Mesendoderm (in vitro differentiated cells): ENCODE results near the gene PAK5.
A peak's percentile ranks its signal among the peaks of the same experiment; 100 is the strongest.

Experiments
- DNase-seq: peaks from one replicate; pipeline ENCODE4 v3.0.0; 2013
- H2AK5ac ChIP-seq: 2 replicates; pipeline ENCODE4 v1.6.1; 2013; ENCODE audit warnings: low read length, inconsistent platforms
- H2BK120ac ChIP-seq: 2 replicates; pipeline ENCODE4 v1.6.1; 2013; ENCODE audit warnings: low read depth, mild to moderate bottlenecking, low read length, moderate library complexity, mixed read lengths
- H2BK15ac ChIP-seq: replicated peaks from 2 replicates; pipeline ENCODE4 v1.6.1; 2013; ENCODE audit warnings: low read depth, mild to moderate bottlenecking, moderate library complexity
- H2BK5ac ChIP-seq: 2 replicates; pipeline ENCODE4 v1.6.1; 2013; ENCODE audit warnings: low read length, inconsistent platforms
- H3K18ac ChIP-seq: 2 replicates; pipeline ENCODE4 v1.6.1; 2013; ENCODE audit warnings: mild to moderate bottlenecking, low read length, mixed read lengths
- H3K23ac ChIP-seq: one replicate; pipeline ENCODE4 v1.6.1; 2013; ENCODE audit warnings: low read length
- H3K27ac ChIP-seq: 2 replicates; pipeline ENCODE4 v1.5.1; 2013; ENCODE audit warnings: low read depth, mild to moderate bottlenecking, inconsistent platforms, low read length, moderate library complexity
- H3K27me3 ChIP-seq: 2 replicates; pipeline ENCODE4 v1.6.1; 2013; ENCODE audit warnings: low read length, control low read depth, mild to moderate bottlenecking, inconsistent platforms; ENCODE audit not compliant: insufficient read depth, poor library complexity
- H3K36me3 ChIP-seq: 2 replicates; pipeline ENCODE4 v1.6.1; 2013; ENCODE audit warnings: low read length, inconsistent platforms; ENCODE audit not compliant: control insufficient read depth, insufficient read depth
- H3K4ac ChIP-seq: one replicate; pipeline ENCODE4 v1.6.1; 2013; ENCODE audit warnings: low read depth, mild to moderate bottlenecking, low read length, moderate library complexity
- H3K4me1 ChIP-seq: 2 replicates; pipeline ENCODE4 v1.6.1; 2013; ENCODE audit warnings: low read depth, low read length, inconsistent platforms; ENCODE audit not compliant: control insufficient read depth
- H3K4me2 ChIP-seq: 2 replicates; pipeline ENCODE4 v1.6.1; 2013; ENCODE audit warnings: low read length
- H3K4me3 ChIP-seq: 2 replicates; pipeline ENCODE4 v1.5.1; 2013; ENCODE audit warnings: mild to moderate bottlenecking, low read length
- H3K56ac ChIP-seq: one replicate; pipeline ENCODE4 v1.6.1; 2013; ENCODE audit warnings: low read length
- H3K79me1 ChIP-seq: 2 replicates; pipeline ENCODE4 v1.6.1; 2013; ENCODE audit warnings: low read length, inconsistent platforms
- H3K79me2 ChIP-seq: 2 replicates; pipeline ENCODE4 v1.6.1; 2013; ENCODE audit warnings: mild to moderate bottlenecking, low read length; ENCODE audit not compliant: control insufficient read depth, insufficient read depth
- H3K9ac ChIP-seq: 2 replicates; pipeline ENCODE4 v1.6.1; 2013; ENCODE audit warnings: low read length, inconsistent platforms
- H4K5ac ChIP-seq: one replicate; pipeline ENCODE4 v1.6.1; 2013; ENCODE audit warnings: low read length
- H4K8ac ChIP-seq: one replicate; pipeline ENCODE4 v1.6.1; 2013; ENCODE audit warnings: low read depth, mild to moderate bottlenecking, control low read depth, low read length, moderate library complexity
- WGBS: extraction: QIAGEN DNeasy Blood & Tissue Kit; methylation state at CpG from one replicate; pipeline ENCODE4 v1.1.7; 2013; ENCODE audit warnings: low lambda C conversion rate, missing lambda C conversion rate; ENCODE audit not compliant: insufficient coverage; ENCODE audit errors: extremely low coverage; 5-methylcytosine and 5-hydroxymethylcytosine counted together

The PAK5 gene

GRCh38 chr20:9686001-9686400 is 152.9 kb downstream of the PAK5 start:
- Histone ChIP-seq H3K18ac (no peak overlapping the region), H3K4me3 (no peak overlapping the region), H3K27me3 (no peaks in the 10 kb centered on the region), H2BK120ac (no peak overlapping the region), H3K4me2 (no peak overlapping the region), H3K23ac (no peak overlapping the region), H3K36me3 (no peaks in the 10 kb centered on the region), H3K56ac (peak overlapping the region; percentile 12), H3K79me2 (no peaks in the 10 kb centered on the region), H3K4ac (no peak overlapping the region), H3K9ac (no peak overlapping the region), H3K79me1 (no peaks in the 10 kb centered on the region), H2BK15ac (no peak overlapping the region), H3K4me1 (peaks cover 14% of the 10 kb centered on the region), H4K5ac (no peak overlapping the region), H2BK5ac (no peak overlapping the region), H4K8ac (no peak overlapping the region), H2AK5ac (no peak overlapping the region), H3K27ac (no peak overlapping the region)
- no peak for DNase-seq

GRCh38 chr20:9685011-9685410 is 153.9 kb downstream of the PAK5 start:
- Histone ChIP-seq H3K4ac (no peak overlapping the region), H2BK120ac (no peak overlapping the region), H3K4me2 (no peak overlapping the region), H3K4me1 (peaks cover 14% of the 10 kb centered on the region), H4K5ac (no peak overlapping the region), H2BK5ac (no peak overlapping the region), H4K8ac (no peak overlapping the region), H3K56ac (no peak overlapping the region), H3K36me3 (no peaks in the 10 kb centered on the region), H3K27ac (no peak overlapping the region), H3K79me2 (no peaks in the 10 kb centered on the region), H2AK5ac (no peak overlapping the region), H3K79me1 (no peaks in the 10 kb centered on the region), H3K4me3 (no peak overlapping the region), H3K27me3 (no peaks in the 10 kb centered on the region), H3K9ac (no peak overlapping the region), H3K23ac (no peak overlapping the region), H2BK15ac (no peak overlapping the region), H3K18ac (no peak overlapping the region)
- DNase-seq, result no peak

- Histone ChIP-seq H3K9ac (no peak overlapping the region), H2BK5ac (no peak overlapping the region), H2BK15ac (no peak overlapping the region), H3K18ac (no peak overlapping the region), H3K27ac (no peak overlapping the region), H3K27me3 (no peaks in the 10 kb centered on the region), H3K79me2 (no peaks in the 10 kb centered on the region), H4K8ac (no peak overlapping the region), H3K4me3 (no peak overlapping the region), H2AK5ac (no peak overlapping the region), H3K4ac (no peak overlapping the region), H3K4me1 (no peaks in the 10 kb centered on the region), H3K36me3 (no peaks in the 10 kb centered on the region), H3K56ac (no peak overlapping the region), H4K5ac (no peak overlapping the region), H3K79me1 (no peaks in the 10 kb centered on the region), H2BK120ac (no peak overlapping the region), H3K4me2 (no peak overlapping the region), H3K23ac (no peak overlapping the region)
- no CpG with 5 or more reads among the region's 3 CpGs for WGBS
- no peak for DNase-seq
These were observed 161.7 kb downstream of the PAK5 start for GRCh38 chr20:9677100-9677623.

GRCh38 chr20:9672981-9673380 is 165.9 kb downstream of the PAK5 start:
- H2BK120ac ChIP-seq, result no peak overlapping the region
- no peak overlapping the region for H4K8ac ChIP-seq
- no peak overlapping the region for H3K27ac ChIP-seq
- no peaks in the 10 kb centered on the region for H3K79me2 ChIP-seq
- H3K27me3 ChIP-seq, result no peaks in the 10 kb centered on the region
- no peak overlapping the region for H4K5ac ChIP-seq
- H3K4me3 ChIP-seq, result no peak overlapping the region
- H3K4me2 ChIP-seq, result no peak overlapping the region
- no peaks in the 10 kb centered on the region for H3K36me3 ChIP-seq
- no peaks in the 10 kb centered on the region for H3K79me1 ChIP-seq
- H2BK5ac ChIP-seq, result no peak overlapping the region
- H3K4ac ChIP-seq, result no peak overlapping the region
- H3K18ac ChIP-seq, result no peak overlapping the region
- H3K9ac ChIP-seq, result no peak overlapping the region
- no peaks in the 10 kb centered on the region for H3K4me1 ChIP-seq
- no peak overlapping the region for H3K23ac ChIP-seq
- H2BK15ac ChIP-seq, result no peak overlapping the region
- H2AK5ac ChIP-seq, result no peak overlapping the region
- DNase-seq, result no peak
- no peak overlapping the region for H3K56ac ChIP-seq

- no peak overlapping the region for H3K4me2 ChIP-seq
- H3K18ac ChIP-seq, result no peak overlapping the region
- H3K4me1 ChIP-seq, result no peaks in the 10 kb centered on the region
- no peaks in the 10 kb centered on the region for H3K79me2 ChIP-seq
- no peak overlapping the region for H2AK5ac ChIP-seq
- H3K36me3 ChIP-seq, result no peaks in the 10 kb centered on the region
- no peak overlapping the region for H3K4me3 ChIP-seq
- H3K27me3 ChIP-seq, result no peaks in the 10 kb centered on the region
- H2BK5ac ChIP-seq, result no peak overlapping the region
- no peak overlapping the region for H4K8ac ChIP-seq
- DNase-seq, result no peak
- H3K56ac ChIP-seq, result no peak overlapping the region
- H3K9ac ChIP-seq, result no peak overlapping the region
- no peak overlapping the region for H3K4ac ChIP-seq
- no peak overlapping the region for H2BK120ac ChIP-seq
- no peak overlapping the region for H4K5ac ChIP-seq
- H3K79me1 ChIP-seq, result no peaks in the 10 kb centered on the region
- no CpG with 5 or more reads among the region's 2 CpGs for WGBS
- no peak overlapping the region for H3K27ac ChIP-seq
- no peak overlapping the region for H2BK15ac ChIP-seq
- no peak overlapping the region for H3K23ac ChIP-seq
These were observed 166.8 kb downstream of the PAK5 start for GRCh38 chr20:9672027-9672426.

- no peaks in the 10 kb centered on the region for H3K79me1 ChIP-seq
- DNase-seq, result no peak
- no peaks in the 10 kb centered on the region for H3K4me1 ChIP-seq
- no CpG with 5 or more reads among the region's 4 CpGs for WGBS
- H2AK5ac ChIP-seq, result no peak overlapping the region
- H2BK5ac ChIP-seq, result no peak overlapping the region
- H4K5ac ChIP-seq, result no peak overlapping the region
- no peak overlapping the region for H3K9ac ChIP-seq
- H3K23ac ChIP-seq, result no peak overlapping the region
- H3K4me3 ChIP-seq, result no peak overlapping the region
- no peak overlapping the region for H3K18ac ChIP-seq
- no peak overlapping the region for H3K4me2 ChIP-seq
- no peaks in the 10 kb centered on the region for H3K36me3 ChIP-seq
- H3K27me3 ChIP-seq, result no peaks in the 10 kb centered on the region
- no peak overlapping the region for H4K8ac ChIP-seq
- no peak overlapping the region for H3K4ac ChIP-seq
- H3K27ac ChIP-seq, result no peak overlapping the region
- H3K56ac ChIP-seq, result no peak overlapping the region
- H3K79me2 ChIP-seq, result no peaks in the 10 kb centered on the region
- H2BK15ac ChIP-seq, result no peak overlapping the region
- H2BK120ac ChIP-seq, result no peak overlapping the region
These were observed 170.5 kb downstream of the PAK5 start for GRCh38 chr20:9668381-9668780.
